Fibroblast of lung (primary cell): ENCODE data around the gene KRTAP4-16. TPM values are rescaled to one million over a fixed set of nuclear protein-coding genes. Genes with fewer than 3 reads are reported as not detected.
"Not testable (repeated sequence)": the region's sequence is repeated elsewhere in the genome, so short reads cannot be mapped to it uniquely, and the experiment has no call there.

ENCODE experiments used
- DNase-seq, 2 donors: peaks; one replicate each; pipeline versions ENCODE4 v3.0.0 to v3.0.0-alpha.2; 2010; ENCODE audit warnings: low read depth in 2 of 2
- H2AFZ ChIP-seq: 2 replicates; pipeline ENCODE4 v1.5.1; 2012; ENCODE audit warnings: low read length, control low read depth, inconsistent platforms
- H3K27ac ChIP-seq: 2 replicates; pipeline ENCODE4 v1.5.1; 2011; ENCODE audit warnings: low read length, control low read depth; ENCODE audit not compliant: insufficient read depth
- H3K27me3 ChIP-seq: 2 replicates; pipeline ENCODE4 v1.5.1; 2011; ENCODE audit warnings: mild to moderate bottlenecking, low read length; ENCODE audit not compliant: control insufficient read depth, insufficient read depth
- H3K36me3 ChIP-seq: 2 replicates; pipeline ENCODE4 v1.5.1; 2011; ENCODE audit warnings: low read length; ENCODE audit not compliant: control insufficient read depth, insufficient read depth
- H3K4me1 ChIP-seq: 2 replicates; pipeline ENCODE4 v1.5.1; 2011; ENCODE audit warnings: low read length; ENCODE audit not compliant: control insufficient read depth, insufficient read depth; ENCODE audit errors: extremely low read depth
- H3K4me2 ChIP-seq: 2 replicates; pipeline ENCODE4 v1.5.1; 2011; ENCODE audit warnings: low read length, control low read depth; ENCODE audit not compliant: insufficient read depth; ENCODE audit errors: extremely low read depth
- H3K4me3 ChIP-seq, 4 experiments: fragments of 200-600 bp in 1 of 4; sonication (generic) in 1 of 4; replicated peaks in 1 of 4; 2 replicates each; pipeline ENCODE4 v1.5.1; 2011 to 2016; ENCODE audit warnings: low read length in 4 of 4, low read depth in 3 of 4, mild to moderate bottlenecking in 3 of 4, control low read depth in 2 of 4, inconsistent platforms in 1 of 4, mixed read lengths in 1 of 4; ENCODE audit not compliant: insufficient read depth in 1 of 4; ENCODE audit errors: control extremely low read depth in 1 of 4
- H3K79me2 ChIP-seq: 2 replicates; pipeline ENCODE4 v1.5.1; 2012; ENCODE audit warnings: mild to moderate bottlenecking, low read length, inconsistent platforms; ENCODE audit not compliant: control insufficient read depth, insufficient read depth
- H3K9ac ChIP-seq: 2 replicates; pipeline ENCODE4 v1.5.1; 2011; ENCODE audit warnings: mild to moderate bottlenecking, low read length, control low read depth; ENCODE audit not compliant: insufficient read depth
- H3K9me3 ChIP-seq: 2 replicates; pipeline ENCODE4 v1.5.1; 2012; ENCODE audit warnings: low read depth, low read length; ENCODE audit not compliant: control insufficient read depth, insufficient read depth
- H4K20me1 ChIP-seq: 2 replicates; pipeline ENCODE4 v1.5.1; 2011; ENCODE audit warnings: low read length; ENCODE audit not compliant: control insufficient read depth, insufficient read depth; ENCODE audit errors: extremely low read depth
- CTCF ChIP-seq, 2 donors: IDR thresholded peaks in 1 of 2; conservative IDR thresholded peaks in 1 of 2; 1 replicate in 1 of 2; 2 replicates in 1 of 2; pipeline ENCODE4 v1.5.1; 2011 to 2012; ENCODE audit warnings: low read length in 2 of 2, control low read depth in 1 of 2, inconsistent platforms in 1 of 2, low read depth in 1 of 2, mild to moderate bottlenecking in 1 of 2
- EZH2 ChIP-seq: IDR thresholded peaks from 2 replicates; pipeline ENCODE4 v1.5.1; 2012; ENCODE audit warnings: low read length, control low read depth, mild to moderate bottlenecking; ENCODE audit errors: missing control alignments
- polyA plus RNA-seq, 2 donors: library from polyadenylated mRNA; depleted of rRNA in 1 of 2; stranded (reverse) in 1 of 2; unstranded in 1 of 2; fragments of >200 nt; gene quantifications; 2 replicates each; pipeline ENCODE4 v1.2.1, GENCODE V29; 2011 to 2012; ENCODE audit warnings: missing spikeins in 1 of 2
- total RNA-seq: library from RNA; depleted of rRNA; stranded (reverse); fragments of >200 nt; gene quantifications from 2 replicates; pipeline ENCODE4 v1.2.1, GENCODE V29; 2014

The KRTAP4-16 gene
- total and polyA plus RNA-seq, 2 donors (not counting 1 experiment from before 2014, with no cell fraction given) = not detected

DNA sequence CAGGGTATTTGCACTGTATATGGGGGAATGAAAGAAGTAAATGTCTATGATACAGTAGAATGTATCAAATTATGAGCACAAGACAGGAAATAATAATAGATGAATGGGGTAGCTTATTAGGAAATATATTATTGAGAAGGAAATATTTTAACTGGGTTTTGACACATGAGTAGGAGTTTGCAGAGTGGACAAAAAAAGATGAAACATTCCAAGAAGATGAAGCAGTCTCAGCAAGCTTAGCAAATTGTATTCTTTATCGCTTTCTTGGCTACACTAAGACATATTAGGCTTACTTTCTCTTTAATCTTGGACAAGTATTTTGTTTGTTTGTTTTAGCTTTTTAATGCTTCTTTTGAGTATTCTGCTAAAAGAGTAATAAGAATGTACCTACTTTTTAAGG lies 1.9 kb upstream of the KRTAP4-16 start:
- peak in 1 of 2 donors; percentile 21 for DNase-seq
- Histone ChIP-seq H3K9me3 (no peaks in the 10 kb centered on the region), H3K4me2 (no peak overlapping the region), H4K20me1 (no peaks in the 10 kb centered on the region), H3K79me2 (no peaks in the 10 kb centered on the region), H2AFZ (no peak overlapping the region), H3K27ac (no peak overlapping the region), H3K4me3 (no peak overlapping the region), H3K27me3 (no peaks in the 10 kb centered on the region), H3K9ac (no peak overlapping the region), H3K4me1 (peaks cover 3% of the 10 kb centered on the region), H3K36me3 (no peaks in the 10 kb centered on the region)
- TF ChIP-seq CTCF (conservative IDR thresholded peaks at IDR 0.05 in 1 of 2, IDR thresholded peaks at IDR 0.05 in 1 of 2; ENCODE audit: low read depth in 1 of 2, low read length in 2 of 2) (no peak), EZH2 (no peak)

- not testable (repeated sequence) for H3K4me1 ChIP-seq, H2AFZ ChIP-seq, H3K9me3 ChIP-seq, H4K20me1 ChIP-seq, H3K4me2 ChIP-seq, H3K27ac ChIP-seq, H3K9ac ChIP-seq, H3K4me3 ChIP-seq, H3K27me3 ChIP-seq, H3K36me3 ChIP-seq, H3K79me2 ChIP-seq
- peak in 1 of 2 donors; percentile 59 for DNase-seq
Observed at GRCh38 chr17:41099682-41100480, 2.1 kb downstream of the KRTAP4-16 start.

GRCh38 chr17:41098481-41098880 lies 3.5 kb downstream of the KRTAP4-16 start:
- H2AFZ ChIP-seq = no peak overlapping the region
- H3K9ac ChIP-seq = no peak overlapping the region
- no peak overlapping the region for H3K27ac ChIP-seq
- H3K4me2 ChIP-seq = no peak overlapping the region
- TF ChIP-seq EZH2 (no peak), CTCF (conservative IDR thresholded peaks at IDR 0.05 in 1 of 2, IDR thresholded peaks at IDR 0.05 in 1 of 2; ENCODE audit: low read depth in 1 of 2, low read length in 2 of 2) (no peak)
- H4K20me1 ChIP-seq = no peaks in the 10 kb centered on the region
- H3K79me2 ChIP-seq = no peaks in the 10 kb centered on the region
- no peaks in the 10 kb centered on the region for H3K9me3 ChIP-seq
- peak in 1 of 2 donors; percentile 53 for DNase-seq
- no peaks in the 10 kb centered on the region for H3K27me3 ChIP-seq
- no peak overlapping the region for H3K4me3 ChIP-seq
- no peaks in the 10 kb centered on the region for H3K36me3 ChIP-seq
- H3K4me1 ChIP-seq = peaks cover 3% of the 10 kb centered on the region
